Osteocyte (in vitro differentiated cells): ENCODE results near the gene NOL9. TPM values are rescaled to one million over a fixed set of nuclear protein-coding genes. Genes with fewer than 3 reads are reported as not detected.

Source experiments
- DNase-seq: peaks from one replicate; pipeline ENCODE4 v3.0.0; 2021; ENCODE audit warnings: mixed read lengths; ENCODE audit not compliant: unreplicated experiment; ENCODE audit errors: extremely low spot score
- H3K27ac Mint-ChIP-seq: one replicate; pipeline ENCODE4 v1.8.0; 2021; ENCODE audit warnings: mild to moderate bottlenecking, mixed read lengths; ENCODE audit not compliant: unreplicated experiment
- H3K27me3 Mint-ChIP-seq: one replicate; pipeline ENCODE4 v1.8.0; 2021; ENCODE audit warnings: mixed read lengths; ENCODE audit not compliant: unreplicated experiment
- H3K36me3 Mint-ChIP-seq: one replicate; pipeline ENCODE4 v1.8.0; 2021; ENCODE audit warnings: mixed read lengths; ENCODE audit not compliant: unreplicated experiment
- H3K4me1 Mint-ChIP-seq: one replicate; pipeline ENCODE4 v1.8.0; 2021; ENCODE audit warnings: mixed read lengths; ENCODE audit not compliant: unreplicated experiment
- H3K4me3 Mint-ChIP-seq: one replicate; pipeline ENCODE4 v1.8.0; 2021; ENCODE audit warnings: mild to moderate bottlenecking, moderate library complexity, mixed read lengths; ENCODE audit not compliant: unreplicated experiment
- H3K9me3 Mint-ChIP-seq: one replicate; pipeline ENCODE4 v1.8.0; 2021; ENCODE audit warnings: mixed read lengths; ENCODE audit not compliant: unreplicated experiment
- CTCF ChIP-seq: fragments of 200-600 bp; sonication (generic); IDR thresholded peaks from 2 replicates; pipeline ENCODE4 v1.5.0; 2021; ENCODE audit warnings: antibody characterized with exemption, mild to moderate bottlenecking, moderate library complexity
- total RNA-seq: library from RNA; stranded (reverse); gene quantifications from 2 replicates; pipeline ENCODE4 v1.2.1, GENCODE V29; 2021

The NOL9 gene
- total RNA-seq, 1 donor from 2014 or later = 33.5 TPM

GRCh38 chr1:6509919-6510291 is 44.4 kb downstream of the NOL9 start:
- no peaks in the 10 kb centered on the region for H3K36me3 Mint-ChIP-seq
- peaks cover 39% of the 10 kb centered on the region for H3K4me1 Mint-ChIP-seq
- H3K4me3 Mint-ChIP-seq = no peak overlapping the region
- H3K27me3 Mint-ChIP-seq = no peaks in the 10 kb centered on the region
- no peak for TF ChIP-seq CTCF
- H3K9me3 Mint-ChIP-seq = no peaks in the 10 kb centered on the region
- DNase-seq = no peak
- no peak overlapping the region for H3K27ac Mint-ChIP-seq

- Mint-ChIP-seq H3K36me3 (no peaks in the 10 kb centered on the region), H3K9me3 (no peaks in the 10 kb centered on the region), H3K27ac (no peak overlapping the region), H3K27me3 (no peaks in the 10 kb centered on the region), H3K4me3 (no peak overlapping the region), H3K4me1 (peaks cover 39% of the 10 kb centered on the region)
- DNase-seq = no peak
- TF ChIP-seq CTCF = no peak
Measured at GRCh38 chr1:6509220-6509918, 44.9 kb downstream of the NOL9 start.

- Mint-ChIP-seq H3K27me3 (no peaks in the 10 kb centered on the region), H3K4me1 (peaks cover 38% of the 10 kb centered on the region), H3K9me3 (no peaks in the 10 kb centered on the region), H3K36me3 (no peaks in the 10 kb centered on the region), H3K4me3 (no peak overlapping the region), H3K27ac (no peak overlapping the region)
- no peak for DNase-seq
- TF ChIP-seq CTCF = no peak
Measured at GRCh38 chr1:6508816-6509189, 45.5 kb downstream of the NOL9 start.

GRCh38 chr1:6508154-6508815 is 46.0 kb downstream of the NOL9 start:
- DNase-seq = no peak
- H3K36me3 Mint-ChIP-seq = no peaks in the 10 kb centered on the region
- H3K9me3 Mint-ChIP-seq = no peaks in the 10 kb centered on the region
- peaks cover 33% of the 10 kb centered on the region for H3K4me1 Mint-ChIP-seq
- no peaks in the 10 kb centered on the region for H3K27me3 Mint-ChIP-seq
- TF ChIP-seq CTCF = no peak
- H3K27ac Mint-ChIP-seq = no peak overlapping the region
- H3K4me3 Mint-ChIP-seq = no peak overlapping the region

- Mint-ChIP-seq H3K27ac (no peak overlapping the region), H3K36me3 (no peaks in the 10 kb centered on the region)
Measured at GRCh38 chr1:6507461-6507911, 46.8 kb downstream of the NOL9 start.

More at GRCh38 chr1:6507461-6507911, 46.8 kb downstream of the NOL9 start:
- H3K9me3 Mint-ChIP-seq = no peaks in the 10 kb centered on the region
- H3K4me1 Mint-ChIP-seq = peaks cover 28% of the 10 kb centered on the region
- no peak for TF ChIP-seq CTCF
- H3K4me3 Mint-ChIP-seq = no peak overlapping the region
- no peak for DNase-seq
- H3K27me3 Mint-ChIP-seq = no peaks in the 10 kb centered on the region
